Measurements from ENCODE around the gene SLC8A1.

- peak; percentile 62 for TF ChIP-seq CTCF (IDR thresholded peaks at IDR 0.05; ENCODE audit: borderline replicate concordance, extremely low read depth, low read length, poor library complexity, severe bottlenecking)
- TF ChIP-seq EZH2 (IDR thresholded peaks at IDR 0.05; ENCODE audit: borderline replicate concordance, low read depth, low read length, severe bottlenecking): no peak
Observed at GRCh38 chr2:40256649-40257048, 195.2 kb downstream of the SLC8A1 start.
